ENCODE results near the gene RICTOR.

The RICTOR gene

GRCh38 chr5:39072925-39073766 is 1.1 kb downstream of the RICTOR start:
- Histone ChIP-seq H3K36me3 (ENCODE audit: control insufficient read depth, insufficient read depth, low read length) (no peaks in the 10 kb centered on the region), H4K8ac (ENCODE audit: low read depth, low read length) (no peak overlapping the region), H3K79me2 (ENCODE audit: control insufficient read depth, insufficient read depth, low read length) (peaks cover 8% of the 10 kb centered on the region), H3K4me2 (ENCODE audit: low read length) (peak overlapping the region; percentile 66), H3K79me1 (ENCODE audit: low read length) (peaks cover under 1% of the 10 kb centered on the region), H3K56ac (ENCODE audit: low read length) (peak overlapping the region; percentile 97), H3K27me3 (ENCODE audit: insufficient read depth, low read length, poor library complexity) (no peaks in the 10 kb centered on the region), H3K27ac (ENCODE audit: low read depth, low read length) (peak overlapping the region; percentile 99), H2BK120ac (ENCODE audit: low read depth, low read length) (no peak overlapping the region), H3K9ac (ENCODE audit: low read length) (peak overlapping the region; percentile 90), H2BK15ac (replicated peaks; ENCODE audit: low read depth) (no peak overlapping the region), H4K5ac (ENCODE audit: low read length) (no peak overlapping the region), H2AK5ac (ENCODE audit: low read length) (no peak overlapping the region), H3K18ac (ENCODE audit: low read length) (peak overlapping the region; percentile 81), H3K23ac (ENCODE audit: low read length) (peak overlapping the region; percentile 35), H3K4ac (ENCODE audit: low read depth, low read length) (no peak overlapping the region), H3K4me3 (ENCODE audit: low read length) (peak overlapping the region; percentile 61), H2BK5ac (ENCODE audit: low read length) (no peak overlapping the region), H3K4me1 (ENCODE audit: control insufficient read depth, low read depth, low read length) (no peaks in the 10 kb centered on the region)
- no CpG with 5 or more reads among the region's 27 CpGs for WGBS (ENCODE audit: extremely low coverage, insufficient coverage, low lambda C conversion rate)
- peak; percentile 79 for DNase-seq

GRCh38 chr5:39068099-39068498 is 6.1 kb downstream of the RICTOR start:
- Histone ChIP-seq H3K27me3 (ENCODE audit: insufficient read depth, low read length, poor library complexity) (no peaks in the 10 kb centered on the region), H3K36me3 (ENCODE audit: control insufficient read depth, insufficient read depth, low read length) (no peaks in the 10 kb centered on the region), H2AK5ac (ENCODE audit: low read length) (no peak overlapping the region), H3K4me3 (ENCODE audit: low read length) (no peak overlapping the region), H3K4me2 (ENCODE audit: low read length) (no peak overlapping the region), H3K79me1 (ENCODE audit: low read length) (peaks cover 2% of the 10 kb centered on the region), H3K27ac (ENCODE audit: low read depth, low read length) (no peak overlapping the region), H3K23ac (ENCODE audit: low read length) (no peak overlapping the region), H2BK120ac (ENCODE audit: low read depth, low read length) (no peak overlapping the region), H3K79me2 (ENCODE audit: control insufficient read depth, insufficient read depth, low read length) (peaks cover 14% of the 10 kb centered on the region), H3K4ac (ENCODE audit: low read depth, low read length) (no peak overlapping the region), H4K8ac (ENCODE audit: low read depth, low read length) (no peak overlapping the region), H2BK5ac (ENCODE audit: low read length) (no peak overlapping the region), H3K4me1 (ENCODE audit: control insufficient read depth, low read depth, low read length) (no peaks in the 10 kb centered on the region), H3K18ac (ENCODE audit: low read length) (no peak overlapping the region), H3K56ac (ENCODE audit: low read length) (no peak overlapping the region), H3K9ac (ENCODE audit: low read length) (no peak overlapping the region), H4K5ac (ENCODE audit: low read length) (no peak overlapping the region), H2BK15ac (replicated peaks; ENCODE audit: low read depth) (no peak overlapping the region)
- no CpG with 5 or more reads among the region's 3 CpGs for WGBS (ENCODE audit: extremely low coverage, insufficient coverage, low lambda C conversion rate)
- peak; percentile 27 for DNase-seq

- no CpG with 5 or more reads among the region's 3 CpGs for WGBS (ENCODE audit: extremely low coverage, insufficient coverage, low lambda C conversion rate)
Observed at GRCh38 chr5:39064450-39064849, 9.7 kb downstream of the RICTOR start.

GRCh38 chr5:39063037-39063436 is 11.2 kb downstream of the RICTOR start:
- no peak overlapping the region for H2AK5ac ChIP-seq (ENCODE audit: low read length)
- H3K79me2 ChIP-seq (ENCODE audit: control insufficient read depth, insufficient read depth, low read length), result peaks cover 5% of the 10 kb centered on the region
- H3K23ac ChIP-seq (ENCODE audit: low read length), result no peak overlapping the region
- no peak overlapping the region for H3K4me2 ChIP-seq (ENCODE audit: low read length)
- H3K56ac ChIP-seq (ENCODE audit: low read length), result no peak overlapping the region
- H4K8ac ChIP-seq (ENCODE audit: low read depth, low read length), result no peak overlapping the region
- no peak for DNase-seq
- H3K36me3 ChIP-seq (ENCODE audit: control insufficient read depth, insufficient read depth, low read length), result no peaks in the 10 kb centered on the region
- H3K18ac ChIP-seq (ENCODE audit: low read length), result no peak overlapping the region
- no peaks in the 10 kb centered on the region for H3K4me1 ChIP-seq (ENCODE audit: control insufficient read depth, low read depth, low read length)
- no peak overlapping the region for H2BK15ac ChIP-seq (replicated peaks; ENCODE audit: low read depth)
- no peaks in the 10 kb centered on the region for H3K27me3 ChIP-seq (ENCODE audit: insufficient read depth, low read length, poor library complexity)
- no peak overlapping the region for H3K4me3 ChIP-seq (ENCODE audit: low read length)
- no peak overlapping the region for H3K9ac ChIP-seq (ENCODE audit: low read length)
- H3K27ac ChIP-seq (ENCODE audit: low read depth, low read length), result no peak overlapping the region
- H2BK5ac ChIP-seq (ENCODE audit: low read length), result no peak overlapping the region
- no CpG with 5 or more reads among the region's 2 CpGs for WGBS (ENCODE audit: extremely low coverage, insufficient coverage, low lambda C conversion rate)
- no peak overlapping the region for H4K5ac ChIP-seq (ENCODE audit: low read length)
- no peaks in the 10 kb centered on the region for H3K79me1 ChIP-seq (ENCODE audit: low read length)
- no peak overlapping the region for H2BK120ac ChIP-seq (ENCODE audit: low read depth, low read length)
- H3K4ac ChIP-seq (ENCODE audit: low read depth, low read length), result no peak overlapping the region

More at GRCh38 chr5:39064450-39064849, 9.7 kb downstream of the RICTOR start:
- no peak overlapping the region for H3K4ac ChIP-seq (ENCODE audit: low read depth, low read length)
- H3K79me1 ChIP-seq (ENCODE audit: low read length), result peaks cover 2% of the 10 kb centered on the region
- H2AK5ac ChIP-seq (ENCODE audit: low read length), result no peak overlapping the region
- H3K4me3 ChIP-seq (ENCODE audit: low read length), result no peak overlapping the region
- peaks cover 7% of the 10 kb centered on the region for H3K79me2 ChIP-seq (ENCODE audit: control insufficient read depth, insufficient read depth, low read length)
- no peak overlapping the region for H3K4me2 ChIP-seq (ENCODE audit: low read length)
- H3K56ac ChIP-seq (ENCODE audit: low read length), result no peak overlapping the region
- H2BK5ac ChIP-seq (ENCODE audit: low read length), result no peak overlapping the region
- H3K4me1 ChIP-seq (ENCODE audit: control insufficient read depth, low read depth, low read length), result no peaks in the 10 kb centered on the region
- H3K18ac ChIP-seq (ENCODE audit: low read length), result no peak overlapping the region
- H3K27me3 ChIP-seq (ENCODE audit: insufficient read depth, low read length, poor library complexity), result no peaks in the 10 kb centered on the region
- no peak overlapping the region for H3K27ac ChIP-seq (ENCODE audit: low read depth, low read length)
- DNase-seq, result no peak
- no peak overlapping the region for H4K8ac ChIP-seq (ENCODE audit: low read depth, low read length)
- H3K9ac ChIP-seq (ENCODE audit: low read length), result no peak overlapping the region
- H4K5ac ChIP-seq (ENCODE audit: low read length), result no peak overlapping the region
- H2BK120ac ChIP-seq (ENCODE audit: low read depth, low read length), result no peak overlapping the region
- no peaks in the 10 kb centered on the region for H3K36me3 ChIP-seq (ENCODE audit: control insufficient read depth, insufficient read depth, low read length)
- no peak overlapping the region for H2BK15ac ChIP-seq (replicated peaks; ENCODE audit: low read depth)
- H3K23ac ChIP-seq (ENCODE audit: low read length), result no peak overlapping the region

- H3K18ac ChIP-seq (ENCODE audit: low read length), result no peak overlapping the region
- no peak overlapping the region for H3K56ac ChIP-seq (ENCODE audit: low read length)
- H3K27ac ChIP-seq (ENCODE audit: low read depth, low read length), result no peak overlapping the region
- H3K4me3 ChIP-seq (ENCODE audit: low read length), result no peak overlapping the region
- no peak overlapping the region for H3K4me2 ChIP-seq (ENCODE audit: low read length)
- H3K4ac ChIP-seq (ENCODE audit: low read depth, low read length), result no peak overlapping the region
- no peak for DNase-seq
- H3K79me1 ChIP-seq (ENCODE audit: low read length), result no peaks in the 10 kb centered on the region
- H4K8ac ChIP-seq (ENCODE audit: low read depth, low read length), result no peak overlapping the region
- no peaks in the 10 kb centered on the region for H3K27me3 ChIP-seq (ENCODE audit: insufficient read depth, low read length, poor library complexity)
- no peak overlapping the region for H2AK5ac ChIP-seq (ENCODE audit: low read length)
- H2BK5ac ChIP-seq (ENCODE audit: low read length), result no peak overlapping the region
- H2BK120ac ChIP-seq (ENCODE audit: low read depth, low read length), result no peak overlapping the region
- H3K79me2 ChIP-seq (ENCODE audit: control insufficient read depth, insufficient read depth, low read length), result peaks cover 3% of the 10 kb centered on the region
- H4K5ac ChIP-seq (ENCODE audit: low read length), result no peak overlapping the region
- no peak overlapping the region for H3K9ac ChIP-seq (ENCODE audit: low read length)
- no peaks in the 10 kb centered on the region for H3K4me1 ChIP-seq (ENCODE audit: control insufficient read depth, low read depth, low read length)
- H3K23ac ChIP-seq (ENCODE audit: low read length), result no peak overlapping the region
- no peak overlapping the region for H2BK15ac ChIP-seq (replicated peaks; ENCODE audit: low read depth)
- H3K36me3 ChIP-seq (ENCODE audit: control insufficient read depth, insufficient read depth, low read length), result no peaks in the 10 kb centered on the region
Observed at GRCh38 chr5:39062530-39062929, 11.7 kb downstream of the RICTOR start.

GRCh38 chr5:39062104-39062503 is 12.1 kb downstream of the RICTOR start:
- no peak overlapping the region for H3K56ac ChIP-seq (ENCODE audit: low read length)
- no peaks in the 10 kb centered on the region for H3K4me1 ChIP-seq (ENCODE audit: control insufficient read depth, low read depth, low read length)
- H2BK120ac ChIP-seq (ENCODE audit: low read depth, low read length), result no peak overlapping the region
- H3K27me3 ChIP-seq (ENCODE audit: insufficient read depth, low read length, poor library complexity), result no peaks in the 10 kb centered on the region
- H2BK15ac ChIP-seq (replicated peaks; ENCODE audit: low read depth), result no peak overlapping the region
- no peak overlapping the region for H4K5ac ChIP-seq (ENCODE audit: low read length)
- peaks cover 3% of the 10 kb centered on the region for H3K79me2 ChIP-seq (ENCODE audit: control insufficient read depth, insufficient read depth, low read length)
- H2BK5ac ChIP-seq (ENCODE audit: low read length), result no peak overlapping the region
- DNase-seq, result no peak
- no peak overlapping the region for H3K4me3 ChIP-seq (ENCODE audit: low read length)
- H3K36me3 ChIP-seq (ENCODE audit: control insufficient read depth, insufficient read depth, low read length), result no peaks in the 10 kb centered on the region
- WGBS (ENCODE audit: extremely low coverage, insufficient coverage, low lambda C conversion rate), result 100% methylated on average over 1 of the region's 3 CpGs
- H3K4ac ChIP-seq (ENCODE audit: low read depth, low read length), result no peak overlapping the region
- no peak overlapping the region for H3K9ac ChIP-seq (ENCODE audit: low read length)
- no peak overlapping the region for H3K27ac ChIP-seq (ENCODE audit: low read depth, low read length)
- H3K4me2 ChIP-seq (ENCODE audit: low read length), result no peak overlapping the region
- H3K18ac ChIP-seq (ENCODE audit: low read length), result no peak overlapping the region
- no peak overlapping the region for H4K8ac ChIP-seq (ENCODE audit: low read depth, low read length)
- no peaks in the 10 kb centered on the region for H3K79me1 ChIP-seq (ENCODE audit: low read length)
- H3K23ac ChIP-seq (ENCODE audit: low read length), result no peak overlapping the region
- no peak overlapping the region for H2AK5ac ChIP-seq (ENCODE audit: low read length)

All from mesendoderm (in vitro differentiated cells).